PC-9 (cell line): ENCODE results near the gene TTC13. TPM values are rescaled to one million over a fixed set of nuclear protein-coding genes. Genes with fewer than 3 reads are reported as not detected.

ENCODE experiments used
- BruUV-seq: library from RNA; stranded (reverse); fragments of 400-500 nt; replicated peaks from 2 replicates; lab custom pipeline; 2021; lab: Mats Ljungman, UMichigan
- CTCF ChIA-PET: fragments of 300-600 bp; sonication (Branson Sonifier 250); formaldehyde crosslinking; loops from one replicate; lab custom pipeline; 2022; ENCODE audit warnings: antibody characterized with exemption; lab: Charles Lee
- POLR2A ChIA-PET: fragments of 300-600 bp; sonication (Branson Sonifier 250); formaldehyde crosslinking; loops from one replicate; lab custom pipeline; 2022; ENCODE audit warnings: antibody characterized with exemption; ENCODE audit not compliant: unreplicated experiment; lab: Charles Lee
- DNase-seq, 2 experiments: peaks; one replicate each; pipeline versions ENCODE4 v3.0.0 to v3.0.0-alpha.2; 2015 to 2022; ENCODE audit warnings: mixed read lengths in 1 of 2
- H2AFZ ChIP-seq: fragments of 200-600 bp; sonication (generic); 2 replicates; pipeline ENCODE4 v1.8.1; 2017; ENCODE audit warnings: antibody characterized with exemption
- H3F3A ChIP-seq: fragments of 200-600 bp; sonication (generic); 2 replicates; pipeline ENCODE4 v1.8.1; 2017; ENCODE audit warnings: antibody characterized with exemption, mild to moderate bottlenecking, low read depth; ENCODE audit not compliant: insufficient read depth
- H3K27ac ChIP-seq: fragments of 200-600 bp; sonication (generic); 2 replicates; pipeline ENCODE4 v1.6.1; 2016; ENCODE audit warnings: mixed run types
- H3K27me3 ChIP-seq: fragments of 200-600 bp; sonication (generic); 2 replicates; pipeline ENCODE4 v1.6.1; 2016; ENCODE audit warnings: low read depth, mixed run types; ENCODE audit not compliant: insufficient read depth
- H3K36me3 ChIP-seq: fragments of 200-600 bp; sonication (generic); 2 replicates; pipeline ENCODE4 v1.6.1; 2016; ENCODE audit warnings: low read depth, mixed run types
- H3K4me1 ChIP-seq: fragments of 200-600 bp; sonication (generic); replicated peaks from 2 replicates; pipeline ENCODE4 v1.6.1; 2016; ENCODE audit warnings: mixed run types; ENCODE audit not compliant: insufficient read depth
- H3K4me2 ChIP-seq: fragments of 200-600 bp; sonication (generic); 2 replicates; pipeline ENCODE4 v1.6.1; 2017; ENCODE audit warnings: mixed run types
- H3K4me3 ChIP-seq: fragments of 200-600 bp; sonication (generic); 2 replicates; pipeline ENCODE4 v1.6.1; 2016; ENCODE audit warnings: mixed run types
- H3K79me2 ChIP-seq: fragments of 200-600 bp; sonication (generic); 2 replicates; pipeline ENCODE4 v1.6.1; 2017; ENCODE audit warnings: low read depth, mixed run types
- H3K9me2 ChIP-seq: fragments of 200-600 bp; sonication (generic); 2 replicates; pipeline ENCODE4 v1.8.1; 2017; ENCODE audit warnings: mild to moderate bottlenecking; ENCODE audit not compliant: insufficient read depth
- H3K9me3 ChIP-seq: fragments of 200-600 bp; sonication (generic); 2 replicates; pipeline ENCODE4 v1.8.1; 2016; ENCODE audit warnings: low read depth; ENCODE audit not compliant: insufficient read depth
- H4K20me1 ChIP-seq: fragments of 200-600 bp; sonication (generic); 2 replicates; pipeline ENCODE4 v1.8.1; 2017; ENCODE audit not compliant: insufficient read depth
- CTCF ChIP-seq: fragments of 200-600 bp; sonication (generic); conservative IDR thresholded peaks from 2 replicates; pipeline ENCODE4 v1.6.1; 2017; ENCODE audit warnings: mixed run types, antibody characterized with exemption, mild to moderate bottlenecking, moderate library complexity
- EZH2 ChIP-seq: fragments of 200-600 bp; sonication (generic); IDR thresholded peaks from 2 replicates; pipeline ENCODE4 v1.8.0; 2017; ENCODE audit warnings: antibody characterized with exemption, low read depth
- intact Hi-C: fragments of 100-400 bp; cut with micrococcal nuclease; formaldehyde crosslinking; loops from one replicate; pipeline ENCODE4 v1.10.0; 2022; ENCODE audit not compliant: unreplicated experiment
- total RNA-seq: library from RNA; stranded (reverse); gene quantifications from 2 replicates; pipeline ENCODE4 v1.2.3, GENCODE V29; 2021

The TTC13 gene
- total RNA-seq, 1 experiment from 2014 or later, result 7.5 TPM

- CTCF ChIA-PET, result no interaction called here
- POLR2A ChIA-PET, result no interaction called here
- intact Hi-C loops, result no loop called here
Measured at GRCh38 chr1:230877146-230877923, 101.3 kb downstream of the TTC13 start.

GRCh38 chr1:230876660-230877059, 102.0 kb downstream of the TTC13 start:
- Histone ChIP-seq H4K20me1 (no peaks in the 10 kb centered on the region), H3K9me2 (no peaks in the 10 kb centered on the region), H3F3A (no peaks in the 10 kb centered on the region), H3K9me3 (no peaks in the 10 kb centered on the region), H3K4me2 (no peak overlapping the region), H3K27me3 (peaks cover 18% of the 10 kb centered on the region), H2AFZ (no peak overlapping the region), H3K4me3 (no peak overlapping the region), H3K4me1 (no peaks in the 10 kb centered on the region), H3K36me3 (no peaks in the 10 kb centered on the region), H3K27ac (no peak overlapping the region), H3K79me2 (no peaks in the 10 kb centered on the region)
- DNase-seq, result no peak
- TF ChIP-seq CTCF (no peak), EZH2 (no peak)
- BruUV-seq, result no TSS peak
- ChIA-PET POLR2A (no interaction called here), CTCF (no interaction called here)
- intact Hi-C loops, result no loop called here

More at GRCh38 chr1:230877146-230877923, 101.3 kb downstream of the TTC13 start:
- Histone ChIP-seq H4K20me1 (no peaks in the 10 kb centered on the region), H3K9me3 (no peaks in the 10 kb centered on the region), H2AFZ (no peak overlapping the region), H3K79me2 (no peaks in the 10 kb centered on the region), H3K27ac (no peak overlapping the region), H3K4me1 (no peaks in the 10 kb centered on the region), H3K27me3 (peaks cover 24% of the 10 kb centered on the region), H3K36me3 (no peaks in the 10 kb centered on the region), H3K9me2 (no peaks in the 10 kb centered on the region), H3F3A (no peaks in the 10 kb centered on the region), H3K4me2 (no peak overlapping the region), H3K4me3 (no peak overlapping the region)
- no peak for DNase-seq
- BruUV-seq, result no TSS peak
- TF ChIP-seq EZH2 (no peak), CTCF (no peak)

- no peak overlapping the region for H3K27ac ChIP-seq
- H3F3A ChIP-seq, result no peaks in the 10 kb centered on the region
- H3K9me3 ChIP-seq, result no peaks in the 10 kb centered on the region
- no peaks in the 10 kb centered on the region for H3K4me1 ChIP-seq
- H3K27me3 ChIP-seq, result peaks cover 5% of the 10 kb centered on the region
- H3K79me2 ChIP-seq, result no peaks in the 10 kb centered on the region
- peak overlapping the region; percentile 36; the same call in 1 of the 2 replicates for H3K4me2 ChIP-seq
- POLR2A ChIA-PET, result no interaction called here
- H3K4me3 ChIP-seq, result no peak overlapping the region
- no peaks in the 10 kb centered on the region for H3K36me3 ChIP-seq
- no peaks in the 10 kb centered on the region for H4K20me1 ChIP-seq
- CTCF ChIA-PET, result no interaction called here
- TF ChIP-seq CTCF (no peak), EZH2 (no peak)
- intact Hi-C loops, result no loop called here
- DNase-seq, result no peak
- H3K9me2 ChIP-seq, result no peaks in the 10 kb centered on the region
- BruUV-seq, result no TSS peak
- peak overlapping the region; percentile 55; the same call in 1 of the 2 replicates for H2AFZ ChIP-seq
Measured at GRCh38 chr1:230875370-230875769, 103.3 kb downstream of the TTC13 start.
